Measurements from ENCODE around the gene CREB3L2. TPM values are rescaled to one million over a fixed set of nuclear protein-coding genes. Genes with fewer than 3 reads are reported as not detected.

CREB3L2 gene
- total RNA-seq, 1 experiment from 2014 or later: 39.9 TPM

GRCh38 chr7:137878333-137878961 is 123.4 kb downstream of the CREB3L2 start:
- DNase-seq: no peak
- TSS peak; percentile 16 for BruUV-seq (replicated peaks)
- no peaks in the 10 kb centered on the region for H3K27me3 Mint-ChIP-seq (ENCODE audit: unreplicated experiment)
- peaks cover 10% of the 10 kb centered on the region for H3K4me1 Mint-ChIP-seq (ENCODE audit: low read depth, unreplicated experiment)
- H3K9me3 Mint-ChIP-seq (ENCODE audit: low read depth, unreplicated experiment): no peaks in the 10 kb centered on the region
- no peak for TF ChIP-seq CTCF (IDR thresholded peaks at IDR 0.05; ENCODE audit: unreplicated experiment)
- H3K4me3 Mint-ChIP-seq (ENCODE audit: low read depth, unreplicated experiment): no peak overlapping the region
- peaks cover 10% of the 10 kb centered on the region for H3K36me3 Mint-ChIP-seq (ENCODE audit: insufficient read depth, unreplicated experiment)
- no peak overlapping the region for H3K27ac Mint-ChIP-seq (ENCODE audit: unreplicated experiment)
- CTCF ChIA-PET: interaction anchor here (0.6 kb wide), 1 partner anchor 275 kb away, joined by 3 read pairs; no protein-coding TSS in a partner anchor
- intact Hi-C loops (cut with micrococcal nuclease; ENCODE audit: unreplicated experiment): no loop called here

GRCh38 chr7:137877027-137877675 is 124.7 kb downstream of the CREB3L2 start:
- Mint-ChIP-seq H3K27ac (ENCODE audit: unreplicated experiment) (no peak overlapping the region), H3K36me3 (ENCODE audit: insufficient read depth, unreplicated experiment) (peaks cover 10% of the 10 kb centered on the region), H3K4me3 (ENCODE audit: low read depth, unreplicated experiment) (no peak overlapping the region), H3K27me3 (ENCODE audit: unreplicated experiment) (no peaks in the 10 kb centered on the region), H3K9me3 (ENCODE audit: low read depth, unreplicated experiment) (no peaks in the 10 kb centered on the region), H3K4me1 (ENCODE audit: low read depth, unreplicated experiment) (peaks cover 3% of the 10 kb centered on the region)
- no peak for DNase-seq
- CTCF ChIA-PET: no interaction called here
- intact Hi-C loops (cut with micrococcal nuclease; ENCODE audit: unreplicated experiment): no loop called here
- no peak for TF ChIP-seq CTCF (IDR thresholded peaks at IDR 0.05; ENCODE audit: unreplicated experiment)
- no TSS peak for BruUV-seq (replicated peaks)

- BruUV-seq (replicated peaks): TSS peak; percentile 8
- no peak overlapping the region for H3K27ac Mint-ChIP-seq (ENCODE audit: unreplicated experiment)
- DNase-seq: no peak
- no peaks in the 10 kb centered on the region for H3K27me3 Mint-ChIP-seq (ENCODE audit: unreplicated experiment)
- no peaks in the 10 kb centered on the region for H3K4me1 Mint-ChIP-seq (ENCODE audit: low read depth, unreplicated experiment)
- H3K36me3 Mint-ChIP-seq (ENCODE audit: insufficient read depth, unreplicated experiment): peaks cover 10% of the 10 kb centered on the region
- intact Hi-C loops (cut with micrococcal nuclease; ENCODE audit: unreplicated experiment): no loop called here
- CTCF ChIA-PET: no interaction called here
- no peak overlapping the region for H3K4me3 Mint-ChIP-seq (ENCODE audit: low read depth, unreplicated experiment)
- no peak for TF ChIP-seq CTCF (IDR thresholded peaks at IDR 0.05; ENCODE audit: unreplicated experiment)
- no peaks in the 10 kb centered on the region for H3K9me3 Mint-ChIP-seq (ENCODE audit: low read depth, unreplicated experiment)
Observed at GRCh38 chr7:137875746-137876145, 126.1 kb downstream of the CREB3L2 start.

GRCh38 chr7:137873979-137874777 is 127.7 kb downstream of the CREB3L2 start:
- Mint-ChIP-seq H3K36me3 (ENCODE audit: insufficient read depth, unreplicated experiment) (peaks cover 1% of the 10 kb centered on the region), H3K4me3 (ENCODE audit: low read depth, unreplicated experiment) (no peak overlapping the region), H3K4me1 (ENCODE audit: low read depth, unreplicated experiment) (no peaks in the 10 kb centered on the region), H3K9me3 (ENCODE audit: low read depth, unreplicated experiment) (no peaks in the 10 kb centered on the region), H3K27me3 (ENCODE audit: unreplicated experiment) (no peaks in the 10 kb centered on the region), H3K27ac (ENCODE audit: unreplicated experiment) (no peak overlapping the region)
- DNase-seq: no peak
- intact Hi-C loops (cut with micrococcal nuclease; ENCODE audit: unreplicated experiment): no loop called here
- CTCF ChIA-PET: no interaction called here
- BruUV-seq (replicated peaks): no TSS peak
- TF ChIP-seq CTCF (IDR thresholded peaks at IDR 0.05; ENCODE audit: unreplicated experiment): no peak
